SK-N-DZ (cell line): Measurements from ENCODE around the gene DYRK3.
A peak's percentile ranks its signal among the peaks of the same experiment; 100 is the strongest.
"Not testable (repeated sequence)": the region's sequence is repeated elsewhere in the genome, so short reads cannot be mapped to it uniquely, and the experiment has no call there.

Experiments
- DNase-seq: peaks from one replicate; pipeline ENCODE4 v3.0.0-alpha.2; 2015; ENCODE audit warnings: low spot score

DYRK3 gene

DNA sequence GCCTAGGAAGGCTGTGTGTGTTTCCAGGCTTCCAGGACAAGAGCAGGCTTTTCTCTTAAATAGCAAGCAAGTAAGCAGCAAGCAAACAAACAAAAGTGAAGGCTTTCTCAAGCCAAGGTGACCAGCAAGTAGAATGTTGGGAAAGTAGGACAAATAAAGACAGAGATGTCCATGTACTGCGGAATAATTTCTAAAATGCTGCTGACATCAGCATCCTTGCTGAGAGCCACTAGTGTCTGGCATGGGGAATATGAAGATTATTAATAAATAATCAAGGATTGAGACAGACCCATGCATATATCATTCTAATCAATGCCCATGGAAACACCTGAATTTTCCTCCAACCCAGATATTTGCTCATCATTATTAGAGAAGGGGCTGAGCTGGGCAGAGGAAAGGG, 6.4 kb upstream of the DYRK3 start:
- DNase-seq: no peak

DNA sequence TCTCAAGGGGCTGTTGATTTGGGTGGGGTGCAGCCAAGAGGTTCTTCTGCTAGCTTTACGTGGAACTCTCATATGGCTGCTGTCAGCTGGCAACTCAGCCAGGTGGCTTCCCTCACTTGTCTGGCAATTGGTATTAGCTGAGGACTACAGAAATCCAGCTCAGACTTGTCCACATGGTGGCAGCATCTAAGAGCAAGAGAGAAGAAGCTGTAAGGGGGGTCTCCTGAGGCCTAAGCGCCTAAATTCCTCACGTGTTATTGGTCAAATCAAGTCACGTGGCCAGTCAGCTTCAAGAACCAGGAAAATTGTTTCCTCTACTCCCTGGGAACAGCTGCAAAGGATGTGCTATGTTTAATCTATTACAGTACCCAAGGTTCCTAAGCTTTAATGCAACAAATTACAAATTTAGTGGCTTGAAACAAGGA, 4.2 kb upstream of the DYRK3 start:
- DNase-seq: peak; percentile 85

DNA sequence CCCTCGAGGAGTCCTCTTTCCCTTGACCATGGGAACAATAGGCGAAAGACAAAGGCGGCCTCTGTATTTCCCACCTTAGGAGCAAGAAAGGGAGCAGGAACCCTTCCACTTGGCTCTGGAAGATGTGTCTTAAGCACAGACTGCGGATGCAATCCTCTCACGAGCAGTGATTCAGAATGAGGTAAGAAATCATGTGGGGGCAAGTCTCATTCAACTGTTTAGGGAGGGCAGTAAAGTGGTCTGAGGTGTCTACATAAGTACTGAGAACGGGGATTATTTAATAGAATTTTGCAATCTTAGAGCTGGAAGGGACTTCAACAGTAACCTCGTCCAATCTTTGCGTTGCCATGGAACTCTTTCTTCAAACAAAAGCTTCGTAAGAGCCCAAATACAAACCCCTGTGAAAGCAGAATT, 1.6 kb upstream of the DYRK3 start:
- no peak for DNase-seq

DNA sequence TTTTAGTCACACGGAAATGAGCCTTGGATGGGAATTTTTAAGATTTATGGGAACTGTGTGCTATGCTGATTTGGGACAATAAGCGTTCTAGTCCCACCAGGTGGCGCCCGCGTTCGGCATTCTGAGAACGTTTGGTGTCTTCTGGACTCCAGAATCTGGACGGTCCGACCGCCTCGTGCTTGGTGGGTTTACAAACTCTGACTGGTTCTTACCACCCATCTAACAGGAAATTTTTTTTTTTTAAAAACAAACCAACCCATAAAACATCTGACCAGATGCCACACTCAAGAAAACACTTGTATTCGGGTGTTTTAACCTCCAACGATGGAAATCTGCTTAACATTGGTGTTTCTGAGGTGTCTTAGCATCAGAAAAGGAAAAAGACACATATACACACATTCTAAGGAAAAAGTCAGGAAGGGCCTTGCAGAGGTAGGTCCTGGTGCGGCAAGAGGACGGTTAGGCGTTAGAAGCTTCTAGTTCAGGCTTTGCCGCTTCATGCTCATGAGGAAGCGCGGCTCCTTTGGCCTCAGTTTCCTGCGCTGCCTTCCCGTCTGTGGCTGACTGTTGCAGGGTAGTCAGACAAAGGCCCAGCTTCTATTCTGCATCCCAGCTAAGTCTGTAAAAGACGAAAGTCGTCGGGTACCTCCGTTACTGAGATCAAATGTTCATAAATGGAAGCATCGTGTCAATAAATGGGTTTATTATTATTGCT, 814 bp upstream of the DYRK3 start:
- peak; percentile 78 for DNase-seq

DNA sequence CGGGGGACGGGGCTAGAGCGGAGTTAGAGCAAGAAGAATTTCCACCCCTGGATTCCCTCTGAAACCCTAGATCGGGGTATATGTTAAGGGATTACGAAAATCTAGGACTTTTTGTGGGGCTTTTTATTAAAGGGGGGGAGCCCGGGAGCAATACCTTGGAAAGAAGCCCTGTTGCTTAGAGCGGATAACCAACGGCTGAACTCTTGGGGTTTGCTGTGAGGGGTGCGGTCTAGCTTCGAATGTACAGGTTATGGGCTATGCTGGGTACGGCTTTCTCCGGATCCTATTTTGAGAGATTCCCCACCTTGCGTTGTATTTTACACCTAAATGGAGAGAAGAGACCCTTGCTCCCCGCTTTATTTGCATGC, 626 bp downstream of the DYRK3 start:
- no peak for DNase-seq

DNA sequence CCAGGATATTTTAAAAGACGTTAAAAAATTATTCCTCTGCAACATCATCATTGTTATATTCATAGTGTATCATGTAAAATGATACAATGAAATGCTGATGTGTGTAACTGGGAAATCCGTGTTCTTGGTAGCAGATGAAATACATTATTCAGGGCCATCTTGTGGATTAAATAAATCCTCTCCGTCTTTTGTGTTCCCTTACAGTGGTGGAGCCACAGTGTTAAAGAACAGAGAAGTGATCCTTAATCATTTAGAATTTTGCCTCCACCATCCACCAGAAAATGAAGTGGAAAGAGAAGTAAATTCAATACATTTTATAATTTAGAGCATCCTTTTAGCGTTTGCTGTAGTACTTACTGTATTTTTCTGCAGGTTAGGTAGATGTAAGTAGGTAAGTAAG, 1.3 kb downstream of the DYRK3 start:
- DNase-seq: no peak

DNA sequence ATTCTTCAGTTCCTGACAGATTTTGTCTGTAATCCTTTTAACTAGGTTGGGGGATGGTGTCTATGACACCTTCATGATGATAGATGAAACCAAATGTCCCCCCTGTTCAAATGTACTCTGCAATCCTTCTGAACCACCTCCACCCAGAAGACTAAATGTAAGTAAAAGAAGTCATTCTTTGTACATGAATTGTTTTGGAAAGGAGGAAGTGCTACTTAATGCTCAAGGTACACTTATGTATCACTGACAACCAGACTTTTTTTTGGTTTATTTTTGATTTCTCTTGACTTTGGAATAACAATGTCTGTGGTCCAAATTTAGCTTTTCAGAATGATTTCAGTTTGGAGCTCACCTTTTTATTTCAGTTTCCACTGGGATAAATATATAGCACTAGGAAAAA, 2.3 kb downstream of the DYRK3 start:
- no peak for DNase-seq

DNA sequence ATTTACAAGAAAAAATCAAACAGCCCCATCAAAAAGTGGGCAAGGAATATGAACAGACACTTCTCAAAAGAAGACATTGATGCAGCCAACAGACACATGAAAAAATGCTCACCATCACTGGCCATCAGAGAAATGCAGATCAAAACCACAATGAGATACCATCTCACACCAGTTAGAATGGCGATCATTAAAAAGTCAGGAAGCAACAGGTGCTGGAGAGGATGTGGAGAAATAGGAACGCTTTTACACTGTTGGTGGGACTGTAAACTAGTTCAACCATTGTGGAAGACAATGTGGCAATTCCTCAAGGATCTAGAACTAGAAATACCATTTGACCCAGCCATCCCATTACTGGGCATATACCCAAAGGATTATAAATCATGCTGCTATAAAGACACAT, 6.7 kb downstream of the DYRK3 start:
- DNase-seq: not testable (repeated sequence)

DNA sequence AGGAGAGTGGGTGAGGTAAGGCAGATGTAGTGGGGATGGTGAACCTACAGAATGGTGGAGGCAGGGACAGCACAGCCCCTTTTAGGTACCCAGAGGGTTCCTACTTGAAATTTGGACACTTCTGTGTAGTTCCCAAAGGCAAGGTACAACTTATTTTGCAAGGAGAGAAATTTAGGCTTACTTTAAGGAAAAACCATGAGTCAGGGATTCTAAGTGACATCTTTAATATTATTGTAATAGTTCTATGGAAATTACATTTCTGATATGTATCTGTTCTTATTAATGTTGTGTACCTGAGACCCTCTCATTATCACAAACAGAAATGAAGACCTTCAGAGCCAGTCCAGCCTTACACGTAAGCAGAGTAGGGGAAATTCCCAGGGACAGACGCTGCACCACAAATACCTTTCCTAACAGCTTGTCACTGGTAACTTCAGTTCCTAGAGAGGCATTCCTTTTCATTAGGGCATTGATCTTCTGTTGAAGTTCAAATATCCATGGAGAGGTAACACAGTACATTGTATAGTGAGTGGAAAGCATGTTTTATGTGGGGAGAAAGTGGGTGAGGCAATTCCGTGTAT, 7.9 kb downstream of the DYRK3 start:
- no peak for DNase-seq

DNA sequence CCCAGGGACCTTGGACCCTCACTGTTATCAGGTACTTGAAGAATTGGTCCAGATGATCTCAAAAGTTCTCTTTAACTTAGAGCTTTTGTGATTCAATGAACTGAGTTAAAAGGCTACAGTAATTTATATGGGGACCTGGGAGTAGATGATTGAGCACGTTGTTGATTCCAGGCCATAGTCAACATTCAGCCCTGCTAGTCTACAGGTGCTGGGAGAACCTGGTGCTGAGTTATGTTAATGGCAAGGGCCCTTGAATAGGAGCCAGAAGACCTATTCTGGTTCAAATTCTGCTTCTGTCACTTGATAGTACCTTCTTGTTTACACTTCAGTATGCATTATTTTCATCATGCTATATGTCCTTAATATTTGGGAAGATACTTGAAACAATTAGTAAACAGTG, 11.2 kb downstream of the DYRK3 start:
- DNase-seq: no peak

DNA sequence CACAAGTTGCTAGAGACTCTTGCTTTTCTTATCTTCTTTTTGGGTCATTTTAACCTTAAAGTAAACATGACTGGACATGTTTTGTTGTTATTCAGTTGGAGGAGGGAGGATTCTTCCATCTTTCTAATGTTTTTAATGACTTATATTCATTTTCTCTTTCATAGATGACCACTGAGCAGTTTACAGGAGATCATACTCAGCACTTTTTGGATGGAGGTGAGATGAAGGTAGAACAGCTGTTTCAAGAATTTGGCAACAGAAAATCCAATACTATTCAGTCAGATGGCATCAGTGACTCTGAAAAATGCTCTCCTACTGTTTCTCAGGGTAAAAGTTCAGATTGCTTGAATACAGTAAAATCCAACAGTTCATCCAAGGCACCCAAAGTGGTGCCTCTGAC, 11.9 kb downstream of the DYRK3 start:
- no peak for DNase-seq

DNA sequence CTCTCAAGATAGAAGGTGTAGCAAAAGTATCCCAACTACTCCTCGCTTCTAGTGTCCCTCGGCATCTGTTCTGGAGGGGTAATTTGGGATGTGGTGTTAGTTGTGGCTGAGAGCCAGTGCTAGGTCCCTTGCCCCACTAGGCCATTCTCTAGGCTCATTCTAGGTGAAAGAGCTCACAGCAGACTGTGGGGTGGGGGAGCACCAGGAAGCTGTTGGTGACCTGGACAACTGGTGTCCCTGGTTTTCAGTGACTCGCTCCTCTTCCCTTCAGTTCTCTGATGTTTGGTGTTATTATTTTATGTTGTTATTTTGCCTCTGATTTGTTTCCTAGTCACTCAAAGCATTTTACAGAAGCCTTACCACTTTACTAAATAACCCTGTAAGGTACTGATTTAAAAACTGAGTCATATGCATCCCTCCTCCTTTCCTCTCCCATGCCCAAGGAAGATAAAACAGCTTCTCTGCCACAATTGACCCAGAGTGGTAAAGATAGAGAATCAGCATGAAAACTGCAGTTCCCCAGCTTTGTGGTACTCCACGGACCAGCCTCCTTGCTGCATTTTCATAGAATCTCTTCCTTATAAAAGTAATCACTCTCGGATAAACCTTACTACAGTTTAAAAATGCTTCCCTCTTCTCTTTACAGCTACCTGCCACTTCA, 14.1 kb downstream of the DYRK3 start:
- DNase-seq: no peak

DNA sequence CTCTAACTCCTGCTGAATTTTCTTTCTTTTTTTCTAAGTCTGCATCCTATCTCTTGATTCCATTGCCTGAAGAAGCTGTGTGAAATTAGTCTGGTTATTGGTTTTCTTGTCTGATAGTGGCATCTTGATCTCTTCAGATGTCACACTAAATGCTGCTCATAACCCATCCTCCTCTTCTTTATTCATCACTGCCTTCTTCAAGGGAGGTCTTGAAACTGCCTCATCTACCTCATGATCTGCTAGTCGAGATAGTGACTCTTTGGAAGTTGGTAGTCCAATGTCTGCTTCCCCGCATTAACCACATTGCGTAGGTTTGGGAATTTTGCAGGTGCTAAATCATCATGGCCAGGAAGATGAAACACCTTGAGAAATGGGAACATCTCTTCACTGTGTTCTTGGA, 15.7 kb downstream of the DYRK3 start:
- DNase-seq: no peak

DNA sequence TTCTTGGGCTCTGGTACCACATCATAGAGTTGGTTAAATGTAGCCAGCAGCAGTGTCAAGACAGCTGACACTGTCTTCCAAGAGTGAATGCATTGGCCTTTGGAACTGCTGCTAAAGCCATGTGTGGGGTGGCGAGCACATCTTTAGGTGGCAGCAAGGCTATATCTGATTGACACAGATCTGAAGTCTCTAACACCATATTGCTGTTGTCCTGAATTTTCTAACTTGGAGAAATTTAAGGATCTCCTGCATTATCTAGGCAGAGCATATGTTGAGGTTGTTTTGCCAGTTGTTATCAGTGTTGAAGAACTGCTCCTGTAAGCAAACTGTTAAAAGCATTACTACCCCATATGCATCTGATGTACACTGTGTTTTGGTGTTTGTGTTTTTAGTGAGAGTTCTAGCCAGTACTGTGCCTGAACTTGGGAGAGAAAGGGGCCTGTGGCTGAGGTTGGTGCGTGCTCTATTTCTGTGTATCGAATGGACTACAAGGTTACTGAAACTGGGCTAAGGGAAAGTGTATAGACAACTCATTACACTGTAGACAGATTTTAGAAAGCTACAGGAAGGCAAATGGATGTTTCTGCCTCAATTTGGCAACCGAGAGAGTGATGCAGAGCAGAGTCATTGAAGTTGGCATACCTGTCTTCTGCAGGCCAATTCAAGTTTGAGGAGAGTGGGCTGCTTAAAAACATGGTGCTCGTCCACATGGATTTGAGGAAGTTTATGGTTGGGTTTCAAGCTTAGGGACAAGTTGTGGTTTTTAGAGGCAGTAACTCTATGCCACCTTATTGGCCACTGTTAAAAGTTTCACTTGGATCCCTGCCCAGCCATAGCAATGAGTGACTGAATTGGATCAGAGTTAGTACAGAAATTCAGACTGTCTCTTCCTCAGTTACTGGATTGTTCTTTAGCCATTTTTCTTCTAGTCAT, 16.9 kb downstream of the DYRK3 start:
- no peak for DNase-seq

DNA sequence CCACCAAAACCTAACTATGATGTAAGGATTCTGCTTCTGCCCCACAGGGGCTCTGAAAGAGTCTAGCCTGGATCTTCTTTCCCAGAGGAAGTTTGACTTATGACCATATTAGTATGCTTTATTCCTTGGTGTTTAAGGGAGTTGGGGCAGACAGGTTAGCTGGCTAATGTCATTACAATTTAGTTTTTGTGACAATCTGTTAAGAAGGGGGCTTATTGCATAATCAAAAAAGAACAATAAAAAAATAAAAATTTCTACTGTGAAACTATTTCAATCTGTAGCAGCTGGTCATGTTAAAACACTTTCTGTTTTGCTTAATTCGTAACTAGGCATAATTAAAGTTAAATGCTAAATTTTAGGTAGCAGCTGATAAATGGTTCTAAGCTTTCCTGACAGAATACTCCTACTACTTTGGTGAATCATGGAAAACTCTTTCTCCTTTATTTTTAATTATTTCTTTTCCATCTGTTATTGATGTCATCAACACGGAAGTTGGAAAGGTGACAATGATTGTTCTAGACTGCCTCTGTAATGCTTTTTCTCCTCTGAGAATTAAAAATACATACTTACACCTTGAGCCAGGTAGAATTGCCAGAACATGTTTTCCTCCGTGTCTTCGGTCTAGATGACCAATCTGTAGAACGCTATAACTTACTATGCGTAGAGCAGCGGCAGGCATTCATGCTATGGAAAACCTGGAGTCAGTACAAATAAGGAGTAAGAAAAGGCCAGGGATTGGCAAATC, 18.6 kb downstream of the DYRK3 start:
- DNase-seq: no peak

DNA sequence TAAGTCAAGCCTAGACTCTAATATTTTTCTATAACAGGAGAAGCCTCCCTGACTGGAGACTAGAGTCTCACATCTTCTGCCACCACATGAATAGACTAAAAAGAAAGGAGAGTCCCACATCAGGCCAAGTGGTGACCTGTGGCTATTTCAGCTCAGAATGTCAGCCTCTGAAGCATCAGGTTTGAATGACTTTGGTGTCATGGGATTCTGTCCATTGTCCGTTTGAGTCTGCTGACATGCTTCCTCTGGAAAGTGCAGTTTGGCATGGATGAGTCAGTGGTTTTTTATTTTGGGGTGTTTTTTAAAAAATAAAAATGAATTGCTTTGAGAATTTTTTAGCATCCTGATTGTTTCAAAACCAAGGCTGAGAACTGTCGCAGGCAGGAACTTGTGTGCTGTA, 19.5 kb downstream of the DYRK3 start:
- no peak for DNase-seq

DNA sequence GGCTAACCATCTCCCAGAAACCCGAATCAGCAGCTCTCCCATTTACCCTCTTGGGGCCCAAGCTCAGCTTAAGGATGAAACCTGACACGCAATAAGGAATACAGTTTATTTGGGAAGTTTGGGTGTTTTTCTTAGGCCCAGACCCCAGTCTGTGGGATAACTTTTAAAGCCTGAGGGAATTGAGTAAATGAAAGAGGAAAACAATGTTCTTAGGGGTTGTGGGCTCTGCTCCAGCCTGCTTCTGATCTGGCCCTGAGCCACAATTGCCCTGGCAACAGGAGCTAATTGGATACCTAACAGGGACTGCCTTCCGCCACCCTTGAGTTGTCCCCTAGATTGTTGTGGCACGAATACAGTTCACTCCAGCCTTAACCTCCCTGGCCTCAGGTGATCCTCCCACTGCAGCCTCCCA, 20.1 kb downstream of the DYRK3 start:
- no peak for DNase-seq

DNA sequence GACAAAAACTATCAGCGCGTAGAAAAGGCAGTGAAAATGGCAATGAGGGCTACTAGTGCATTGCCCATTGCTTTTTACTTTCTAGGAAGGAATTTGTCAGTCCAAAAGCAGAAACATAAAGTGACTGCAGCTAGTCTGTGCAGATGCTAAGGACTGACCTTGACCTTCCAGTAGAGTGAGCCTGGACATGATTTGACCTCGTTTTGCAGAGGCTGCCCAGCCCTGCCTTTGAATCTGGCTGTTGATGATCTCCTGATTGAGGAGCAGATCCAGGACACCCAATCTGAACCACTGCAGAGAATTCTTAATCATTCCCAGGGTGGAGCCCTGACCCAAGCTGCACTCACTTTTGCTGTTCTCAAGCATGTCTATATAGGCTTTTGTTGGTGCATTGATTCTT, 21.6 kb downstream of the DYRK3 start:
- DNase-seq: no peak

DNA sequence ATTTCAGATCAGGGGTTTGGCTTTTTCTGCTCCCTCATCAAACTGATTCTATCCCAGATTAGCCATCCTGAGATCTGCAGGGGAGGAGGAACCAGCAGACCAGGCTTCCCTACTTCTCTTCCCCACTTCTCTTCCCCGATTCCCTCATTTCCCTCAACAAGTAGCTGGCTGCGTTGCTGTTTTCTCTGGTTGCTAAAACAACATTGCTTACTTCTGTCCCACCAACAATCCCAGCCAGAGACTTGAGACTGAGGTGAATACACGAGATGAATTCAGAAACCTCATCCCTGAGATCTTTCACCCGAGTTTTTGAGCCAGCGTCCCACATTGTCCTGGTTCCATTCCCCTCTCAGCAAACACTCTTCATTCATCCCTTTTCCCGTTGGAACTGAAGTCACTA, 22.4 kb downstream of the DYRK3 start:
- no peak for DNase-seq

DNA sequence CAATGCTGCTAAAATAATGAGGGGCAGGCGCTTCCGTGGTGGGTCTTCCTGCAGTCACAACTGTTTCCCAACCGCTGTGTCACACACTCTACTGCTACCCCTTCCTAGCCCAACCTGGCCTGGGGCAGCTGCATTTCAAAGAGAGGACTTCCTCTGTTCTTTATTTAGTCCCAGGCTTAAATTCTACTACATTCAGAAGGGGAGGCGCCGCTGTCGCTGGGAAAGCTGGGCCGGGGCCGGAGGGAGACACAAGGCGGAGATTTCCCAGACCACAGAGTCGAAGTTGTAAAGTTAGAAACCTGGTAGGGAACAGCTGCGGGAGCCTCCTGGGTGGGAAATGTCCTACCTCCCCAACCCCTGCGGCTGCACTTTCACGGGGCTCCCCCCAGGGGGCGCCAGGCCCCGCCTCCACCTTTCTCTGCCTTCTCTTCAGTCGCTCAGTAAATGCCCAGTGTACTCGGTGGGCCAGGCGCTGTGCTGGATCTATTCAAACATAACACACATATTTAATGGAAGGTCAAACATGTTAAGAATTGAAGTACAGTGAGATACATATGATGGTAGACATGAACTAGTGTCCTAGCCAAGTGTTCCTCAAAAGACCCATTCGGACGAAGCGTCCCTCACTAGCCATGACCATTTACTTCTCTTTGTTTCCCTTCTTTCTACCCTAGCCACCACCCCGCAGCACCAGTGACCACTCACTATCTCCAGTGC, 23.1 kb downstream of the DYRK3 start:
- DNase-seq: no peak

DNA sequence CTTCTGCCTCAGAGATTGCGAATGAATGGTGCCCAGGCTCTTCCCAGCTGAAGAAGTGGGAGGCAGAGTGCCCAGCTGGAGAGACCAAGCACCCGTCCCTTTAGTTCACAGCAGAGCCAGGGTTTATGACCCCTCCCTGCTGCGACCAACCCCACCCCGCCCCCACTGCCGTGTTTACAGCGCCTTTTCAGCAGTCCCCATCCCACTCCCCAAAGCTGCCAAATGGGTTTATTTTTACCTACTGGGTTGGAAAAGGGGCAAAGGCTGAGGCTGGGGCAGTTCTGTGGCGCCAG, 23.6 kb downstream of the DYRK3 start:
- DNase-seq: no peak
